K562 (cell line): ENCODE results near the gene UBL5. TPM values are rescaled to one million over a fixed set of nuclear protein-coding genes. Genes with fewer than 3 reads are reported as not detected.

ENCODE experiments used
- ATAC-seq: fragments of 200-7000 bp; cut with Tn5 transposase; 3 replicates; pipeline ENCODE4 v1.9.1; 2020; ENCODE audit warnings: moderate library complexity
- BruUV-seq: library from RNA; stranded (reverse); fragments of 400-500 nt; replicated peaks from 2 replicates; lab custom pipeline; 2021; lab: Mats Ljungman, UMichigan
- CTCF ChIA-PET: fragments of 300-600 bp; formaldehyde crosslinking; extraction: SDS; loops from one replicate; lab custom pipeline; 2021; ENCODE audit warnings: low intra/inter-chr PET ratio; lab: Yijun Ruan, JAX
- POLR2A ChIA-PET: fragments of 300-600, 350-650 bp; sonication (Branson Sonifier 250); formaldehyde crosslinking; extraction: SDS; loops from one replicate; lab custom pipeline; 2021; ENCODE audit warnings: antibody characterized with exemption, inconsistent platforms; lab: Yijun Ruan, JAX
- DNase-seq, 4 experiments: peaks; one replicate each; pipeline versions ENCODE4 v3.0.0 to v3.0.0-alpha.2; 2011 to 2018; ENCODE audit warnings: low spot score in 3 of 4, mixed read lengths in 3 of 4; ENCODE audit errors: extremely low read depth in 1 of 4
- FAIRE-seq: peaks from 2 replicates; lab custom pipeline; 2011; peaks lifted over from hg19 to GRCh38; lab: Jason Lieb, UNC
- H2AFZ ChIP-seq: 2 replicates; pipeline ENCODE4 v1.6.0; 2011; ENCODE audit warnings: low read depth, low read length, control low read depth, inconsistent platforms
- H3K27ac ChIP-seq: fragments of 200-600 bp; 3 replicates; pipeline ENCODE4 v1.8.0; 2011; ENCODE audit warnings: low read depth, mild to moderate bottlenecking, control low read depth, inconsistent platforms, low read length, moderate library complexity, mixed read lengths; ENCODE audit errors: extremely low read depth
- H3K27me3 ChIP-seq, 2 experiments: fragments of 300-600 bp in 1 of 2; 2 replicates in 1 of 2; 3 replicates in 1 of 2; pipeline versions ENCODE4 v1.6.0 to v1.8.0; 2011; ENCODE audit warnings: inconsistent platforms in 2 of 2, low read length in 2 of 2, mild to moderate bottlenecking in 1 of 2, mixed read lengths in 1 of 2, moderate library complexity in 1 of 2; ENCODE audit not compliant: control insufficient read depth in 2 of 2, insufficient read depth in 2 of 2
- H3K36me3 ChIP-seq: fragments of 300-600 bp; 3 replicates; pipeline ENCODE4 v1.8.0; 2011; ENCODE audit warnings: mild to moderate bottlenecking, low read length, inconsistent platforms; ENCODE audit not compliant: control insufficient read depth, insufficient read depth
- H3K4me1 ChIP-seq, 2 experiments: fragments of 200-600 bp in 1 of 2; replicated peaks in 1 of 2; 2 replicates in 1 of 2; 3 replicates in 1 of 2; pipeline versions ENCODE4 v1.5.1 to v1.8.0; 2011; ENCODE audit warnings: inconsistent platforms in 2 of 2, low read length in 2 of 2, mild to moderate bottlenecking in 1 of 2, mixed read lengths in 1 of 2, moderate library complexity in 1 of 2; ENCODE audit not compliant: control insufficient read depth in 2 of 2, insufficient read depth in 2 of 2
- H3K4me2 ChIP-seq: 2 replicates; pipeline ENCODE4 v1.6.1; 2011; ENCODE audit warnings: low read length, control low read depth, inconsistent platforms, mixed read lengths; ENCODE audit not compliant: insufficient read depth
- H3K4me3 ChIP-seq: fragments of 200-600 bp; sonication (generic), shearing (Covaris generic); 2 replicates; pipeline ENCODE4 v1.5.1; 2016; ENCODE audit warnings: control low read depth, inconsistent platforms
- H3K79me2 ChIP-seq: fragments of 200-600 bp; 3 replicates; pipeline ENCODE4 v1.8.0; 2011; ENCODE audit warnings: low read length, inconsistent platforms; ENCODE audit not compliant: control insufficient read depth, insufficient read depth
- H3K9ac ChIP-seq, 2 experiments: 2 replicates each; pipeline versions ENCODE4 v1.6.0 to v1.6.1; 2011; ENCODE audit warnings: low read depth in 2 of 2, low read length in 2 of 2, control low read depth in 1 of 2, inconsistent platforms in 1 of 2, mild to moderate bottlenecking in 1 of 2, mixed read lengths in 1 of 2; ENCODE audit not compliant: insufficient read depth in 1 of 2
- H3K9me1 ChIP-seq: one replicate; pipeline ENCODE4 v1.6.0; 2011; ENCODE audit warnings: inconsistent platforms, mild to moderate bottlenecking, low read length, moderate library complexity; ENCODE audit not compliant: control insufficient read depth, insufficient read depth
- H3K9me3 ChIP-seq: replicated peaks from 2 replicates; pipeline ENCODE4 v1.5.1; 2011; ENCODE audit warnings: low read depth, low read length, inconsistent platforms; ENCODE audit not compliant: control insufficient read depth, insufficient read depth
- H4K20me1 ChIP-seq: replicated peaks from 2 replicates; pipeline ENCODE4 v1.6.1; 2011; ENCODE audit warnings: low read length, inconsistent platforms, mixed read lengths; ENCODE audit not compliant: control insufficient read depth, insufficient read depth
- ARID3A ChIP-seq: IDR thresholded peaks from 2 replicates; pipeline ENCODE4 v1.6.1; 2012; ENCODE audit warnings: low read depth, low read length, improper control_type of control experiment, borderline replicate concordance
- CBX1 ChIP-seq: sonication (generic); IDR thresholded peaks from 2 replicates; pipeline ENCODE4 v1.6.1; 2016; ENCODE audit warnings: antibody characterized with exemption, low read depth, mild to moderate bottlenecking
- DNMT1 ChIP-seq: fragments of 450-650 bp; IDR thresholded peaks from 2 replicates; pipeline ENCODE4 v1.6.1; 2016; ENCODE audit warnings: antibody characterized with exemption, mild to moderate bottlenecking
- KDM5B ChIP-seq: fragments of 200-600 bp; sonication (generic); IDR thresholded peaks from 2 replicates; pipeline ENCODE4 v1.6.1; 2012; ENCODE audit warnings: low read depth, mild to moderate bottlenecking, moderate library complexity, low read length, control low read depth, inconsistent platforms; ENCODE audit not compliant: insufficient replicate concordance
- MBD1 ChIP-seq: fragments of 250-450 bp; sonication (Bioruptor Pico); IDR thresholded peaks from 2 replicates; pipeline ENCODE4 v1.8.0; 2022; ENCODE audit warnings: inconsistent platforms
- PCBP2 ChIP-seq: fragments of 200-400 bp; formaldehyde crosslinking; IDR thresholded peaks from 2 replicates; pipeline ENCODE4 v1.6.1; 2018; ENCODE audit warnings: low read length, low read depth, mild to moderate bottlenecking, moderate library complexity; ENCODE audit not compliant: poor library complexity, severe bottlenecking
- RBM17 ChIP-seq: fragments of 200-400 bp; formaldehyde crosslinking; IDR thresholded peaks from 2 replicates; pipeline ENCODE4 v1.6.1; 2017; ENCODE audit warnings: low read depth, mild to moderate bottlenecking, low read length, borderline replicate concordance
- SMARCE1 ChIP-seq: fragments of 450-650 bp; IDR thresholded peaks from 2 replicates; pipeline ENCODE4 v1.7.1; 2016; ENCODE audit warnings: mild to moderate bottlenecking
- ZC3H11A ChIP-seq: IDR thresholded peaks from 2 replicates; pipeline ENCODE4 v1.6.1; 2012; ENCODE audit warnings: low read depth, low read length, improper control_type of control experiment
- ZMIZ1 ChIP-seq, 2 experiments: fragments of 150-350 bp in 1 of 2; IDR thresholded peaks; 2 replicates each; pipeline ENCODE4 v1.6.1; 2012 to 2016; ENCODE audit warnings: low read depth in 2 of 2, low read length in 2 of 2, mild to moderate bottlenecking in 1 of 2, moderate library complexity in 1 of 2
- ZNF274 ChIP-seq: IDR thresholded peaks from 2 replicates; pipeline ENCODE4 v1.6.1; 2011; ENCODE audit warnings: low read depth, mild to moderate bottlenecking, low read length, moderate library complexity, borderline replicate concordance
- WGBS: fragments of 100-300 bp; shearing (Covaris generic); methylation state at CpG from one replicate; pipeline ENCODE4 v1.1.6; 2016; ENCODE audit warnings: low coverage, mixed read lengths; ENCODE audit not compliant: insufficient coverage; ENCODE audit errors: missing lambda C conversion rate; 5-methylcytosine and 5-hydroxymethylcytosine counted together
- in situ Hi-C: fragments of 300-500 bp; cut with MboI; formaldehyde crosslinking; loops from 4 replicates; pipeline ENCODE4 v1.15.0; 2018; ENCODE audit warnings: inconsistent platforms, mixed read lengths
- intact Hi-C: fragments of 100-400 bp; cut with micrococcal nuclease; formaldehyde crosslinking; loops from 2 replicates; pipeline ENCODE4 v1.14.2; 2022
- polyA plus RNA-seq, 8 experiments: library from polyadenylated mRNA; depleted of rRNA in 4 of 8; stranded (reverse) in 5 of 8; unstranded in 3 of 8; fragments of >200 nt; fragmentation: Nextera tagmentation in 2 of 8; fragmentation: Illumina TruSeq in 1 of 8; extraction: Ambion mirVana in 2 of 8; extraction: Trizol in 1 of 8; gene quantifications; 2 replicates each; pipeline versions ENCODE4 v1.2.1 to v1.2.3, GENCODE V29; 2011 to 2014; ENCODE audit warnings: inconsistent platforms in 1 of 8, missing spikeins in 1 of 8
- total RNA-seq, 7 experiments: library from RNA; depleted of rRNA in 6 of 7; stranded (reverse); fragments of >200 nt in 6 of 7; fragmentation: Illumina TruSeq in 2 of 7; extraction: Trizol in 2 of 7; gene quantifications; 2 replicates each; pipeline versions ENCODE4 v1.2.1 to v1.2.3, GENCODE V29; 2011 to 2021; ENCODE audit warnings: low replicate concordance in 1 of 7

UBL5 gene
- total and polyA plus RNA-seq, 9 of the 15 experiments (the other 6 are each of a cell fraction or from before 2014, with no cell fraction given) = 410 to 1,266 (median 613) TPM

- CTCF ChIA-PET = no interaction called here
- BruUV-seq = no TSS peak
Observed at GRCh38 chr19:9806803-9807202, 20.9 kb upstream of the UBL5 start.

More at GRCh38 chr19:9806803-9807202, 20.9 kb upstream of the UBL5 start:
- ATAC-seq = no peak
- H3K9me1 ChIP-seq = no peaks in the 10 kb centered on the region
- H3K27ac ChIP-seq = no peak overlapping the region
- H3K4me2 ChIP-seq = no peak overlapping the region
- 86% methylated on average over 3 of the region's 3 CpGs for WGBS
- H3K9me3 ChIP-seq = no peaks in the 10 kb centered on the region
- in situ Hi-C loops (no loop called here), intact Hi-C loops (no loop called here)
- POLR2A ChIA-PET = interaction anchor here (0.5 to 0.6 kb wide), 4 partner anchors 10 to 1625 kb away, joined by 3 to 4 read pairs (median 4); no protein-coding TSS in a partner anchor
- no peak overlapping the region for H3K4me3 ChIP-seq
- H3K4me1 ChIP-seq = peaks cover 0 to 5% of the 10 kb centered on the region in 2 experiments; a peak in 1 of 5 replicates
- no peaks in the 10 kb centered on the region for H3K27me3 ChIP-seq
- DNase-seq = no peak
- FAIRE-seq = no peak
- TF ChIP-seq ZNF274 (no peak), SMARCE1 (no peak), ZMIZ1 (IDR thresholded peaks at IDR 0.05; ENCODE audit: low read depth in 2 of 2, low read length in 2 of 2) (no peak), PCBP2 (no peak), MBD1 (CRISPR knock-in tag) (no peak), CBX1 (no peak), ARID3A (no peak), KDM5B (no peak), DNMT1 (no peak), RBM17 (no peak), ZC3H11A (no peak)
- H2AFZ ChIP-seq = no peak overlapping the region
- H3K9ac ChIP-seq = no peak overlapping the region
- H4K20me1 ChIP-seq = no peaks in the 10 kb centered on the region
- no peaks in the 10 kb centered on the region for H3K79me2 ChIP-seq
- H3K36me3 ChIP-seq = peaks cover 40% of the 10 kb centered on the region; the same call in 2 of the 3 replicates
